GM12878 (cell line): ENCODE data around the gene BRICD5.

Experiments
- FOXM1 ChIP-seq: IDR thresholded peaks from 2 replicates; pipeline ENCODE4 v1.6.1; 2012; ENCODE audit warnings: low read depth, mild to moderate bottlenecking, inconsistent platforms, low read length, moderate library complexity
- NRF1 ChIP-seq: conservative IDR thresholded peaks from 2 replicates; pipeline ENCODE4 v1.6.1; 2011; ENCODE audit warnings: mild to moderate bottlenecking, low read depth, low read length, improper control_type of control experiment
- RB1 ChIP-seq: fragments of 450-650 bp; formaldehyde crosslinking; IDR thresholded peaks from 2 replicates; pipeline ENCODE4 v1.6.1; 2017; ENCODE audit warnings: mild to moderate bottlenecking, borderline replicate concordance

- TF ChIP-seq FOXM1 = no peak
- TF ChIP-seq NRF1 = no peak
- no peak for TF ChIP-seq RB1
Observed at GRCh38 chr16:2208772-2209171, 1.9 kb downstream of the BRICD5 start.
